T47D (cell line): ENCODE results near the gene ZNF205.

Experiments
- DNase-seq, 2 experiments: peaks; one replicate each; pipeline versions ENCODE4 v3.0.0 to v3.0.0-alpha.2; 2011 to 2012; ENCODE audit warnings: low read depth in 1 of 2, low spot score in 1 of 2
- JUND ChIP-seq: IDR thresholded peaks from 2 replicates; pipeline ENCODE4 v1.6.1; 2012; ENCODE audit warnings: low read depth
- in situ Hi-C: cut with HindIII; loops from 2 replicates; pipeline ENCODE4 v1.10.0; 2016; ENCODE audit warnings: low sequenced_read_pairs, low pct_unique_long_range_greater_than_20kb

Gene ZNF205

GRCh38 chr16:3118204-3118790 is 5.9 kb downstream of the ZNF205 start:
- DNase-seq = no peak
- in situ Hi-C loops = no loop called here
- TF ChIP-seq JUND = no peak

- in situ Hi-C loops = no loop called here
- DNase-seq = no peak
- TF ChIP-seq JUND = no peak
These were observed 6.5 kb downstream of the ZNF205 start for GRCh38 chr16:3118846-3119245.

- DNase-seq = no peak
- TF ChIP-seq JUND = no peak
- in situ Hi-C loops = no loop called here
These were observed 6.9 kb downstream of the ZNF205 start for GRCh38 chr16:3119286-3119685.

- in situ Hi-C loops = no loop called here
- TF ChIP-seq JUND = no peak
- no peak for DNase-seq
These were observed 7.5 kb downstream of the ZNF205 start for GRCh38 chr16:3119701-3120408.

- in situ Hi-C loops = no loop called here
- no peak for TF ChIP-seq JUND
- DNase-seq = no peak
These were observed 8.0 kb downstream of the ZNF205 start for GRCh38 chr16:3120435-3120834.

GRCh38 chr16:3121851-3122467 is 9.6 kb downstream of the ZNF205 start:
- DNase-seq = no peak
- in situ Hi-C loops = no loop called here
- no peak for TF ChIP-seq JUND

- in situ Hi-C loops = no loop called here
- no peak for TF ChIP-seq JUND
These were observed 10.7 kb downstream of the ZNF205 start for GRCh38 chr16:3122926-3123570.

GRCh38 chr16:3123986-3124886 is 11.8 kb downstream of the ZNF205 start:
- in situ Hi-C loops = no loop called here
- no peak for TF ChIP-seq JUND
- DNase-seq = peak; percentile 87 to 97

More at GRCh38 chr16:3122926-3123570, 10.7 kb downstream of the ZNF205 start:
- DNase-seq = no peak

GRCh38 chr16:3127745-3128144 is 15.4 kb downstream of the ZNF205 start:
- DNase-seq = no peak
- no peak for TF ChIP-seq JUND
- in situ Hi-C loops = no loop called here

GRCh38 chr16:3129137-3130131 is 17.0 kb downstream of the ZNF205 start:
- no peak for TF ChIP-seq JUND
- DNase-seq = peak in 1 of 2 experiments; percentile 91
- in situ Hi-C loops = no loop called here

GRCh38 chr16:3131755-3132377 is 19.5 kb downstream of the ZNF205 start:
- DNase-seq = peak in 1 of 2 experiments; percentile 70
- in situ Hi-C loops = no loop called here
- no peak for TF ChIP-seq JUND
